GM21619 (cell line): ENCODE measurements around the gene METTL9.
"Not testable (repeated sequence)": the region's sequence is repeated elsewhere in the genome, so short reads cannot be mapped to it uniquely, and the experiment has no call there.

Experiments
- ATAC-seq: cut with Tn5 transposase; IDR thresholded peaks from one replicate; pipeline ENCODE4 v1.9.1; 2021; ENCODE audit not compliant: unreplicated experiment

Gene METTL9

GRCh38 chr16:21656795-21657768 lies 57.7 kb downstream of the METTL9 start:
- no peak for ATAC-seq

- ATAC-seq, result no peak
Observed at GRCh38 chr16:21659124-21659523, 59.7 kb downstream of the METTL9 start.

- no peak for ATAC-seq
Observed at GRCh38 chr16:21663889-21664647, 64.7 kb downstream of the METTL9 start, which contains the start of gene OTOA. Gene OTOA, plus strand, starts transcription at chr16:21663968. Its CDS starts 14,547 bp downstream, at chr16:21678515.

DNA sequence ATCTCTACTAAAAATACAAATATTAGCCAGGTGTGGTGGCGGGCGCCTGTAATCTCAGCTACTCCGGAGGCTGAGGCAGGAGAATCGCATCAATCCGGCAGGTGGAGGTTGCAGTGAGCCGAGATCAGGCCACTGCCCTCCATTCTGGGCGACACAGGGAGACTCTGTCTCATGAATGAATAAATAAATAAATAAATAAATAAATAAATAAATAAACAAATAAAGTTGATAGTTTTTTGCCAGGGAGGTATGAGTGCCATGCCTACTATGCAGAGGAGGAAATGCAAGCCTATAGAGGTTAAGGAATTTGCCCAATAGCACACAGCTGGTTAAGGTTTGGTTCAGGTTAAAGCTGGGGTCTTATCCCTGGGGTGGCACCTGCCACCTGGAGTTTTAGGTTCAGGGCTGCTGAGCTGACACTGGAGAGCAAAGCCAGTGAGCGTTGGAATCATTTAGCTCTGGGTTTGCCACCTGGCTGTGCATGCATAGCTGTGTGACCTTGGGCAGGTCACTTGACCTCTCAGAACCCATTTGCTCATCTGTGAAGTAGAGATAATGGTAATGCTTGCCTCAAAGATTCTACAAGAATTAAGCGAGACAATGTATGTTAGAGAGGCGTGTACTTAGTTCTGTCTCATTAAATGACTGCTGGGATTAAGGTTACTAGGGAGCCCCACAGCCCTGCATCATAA lies 65.6 kb downstream of the METTL9 start:
- no peak for ATAC-seq

DNA sequence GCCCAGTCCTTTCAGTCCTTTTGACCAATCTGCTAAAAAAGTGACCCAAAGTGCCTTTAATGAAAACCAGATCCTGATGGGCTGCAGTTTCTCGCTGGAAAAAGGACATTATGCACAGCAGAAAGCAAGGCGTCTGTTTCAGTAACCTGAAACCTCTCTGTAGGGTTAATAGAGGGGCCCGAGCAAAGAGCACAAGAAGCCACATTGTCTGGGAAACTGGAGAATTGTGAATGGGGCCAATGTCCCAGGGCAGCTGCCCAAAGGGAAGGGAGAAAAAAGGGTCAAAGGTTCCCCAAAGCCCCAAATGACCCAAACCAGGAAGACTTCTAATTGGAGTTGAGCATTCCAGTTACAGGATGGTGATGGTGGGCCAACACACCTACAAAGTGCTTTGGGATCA lies 67.4 kb downstream of the METTL9 start:
- no peak for ATAC-seq

GRCh38 chr16:21667575-21667974 lies 68.2 kb downstream of the METTL9 start:
- no peak for ATAC-seq

DNA sequence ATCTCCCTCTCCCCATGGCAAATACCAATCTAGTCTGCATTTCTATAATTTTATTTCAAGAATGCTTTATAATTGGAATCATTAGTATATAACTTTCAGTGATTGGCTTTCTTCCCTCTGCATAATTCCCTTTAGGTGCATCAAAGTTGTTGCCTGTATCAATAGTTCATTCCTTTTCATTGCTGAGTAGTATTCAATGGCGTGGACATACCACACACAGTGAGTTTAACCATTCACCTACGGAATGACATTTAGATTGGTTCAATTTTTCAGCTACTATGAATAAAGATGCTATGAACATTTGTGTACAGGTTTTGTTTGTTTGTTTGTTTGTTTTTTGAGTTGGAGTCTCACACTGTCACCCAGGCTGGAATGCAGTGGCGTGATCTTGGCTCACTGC lies 74.1 kb downstream of the METTL9 start:
- no peak for ATAC-seq

DNA sequence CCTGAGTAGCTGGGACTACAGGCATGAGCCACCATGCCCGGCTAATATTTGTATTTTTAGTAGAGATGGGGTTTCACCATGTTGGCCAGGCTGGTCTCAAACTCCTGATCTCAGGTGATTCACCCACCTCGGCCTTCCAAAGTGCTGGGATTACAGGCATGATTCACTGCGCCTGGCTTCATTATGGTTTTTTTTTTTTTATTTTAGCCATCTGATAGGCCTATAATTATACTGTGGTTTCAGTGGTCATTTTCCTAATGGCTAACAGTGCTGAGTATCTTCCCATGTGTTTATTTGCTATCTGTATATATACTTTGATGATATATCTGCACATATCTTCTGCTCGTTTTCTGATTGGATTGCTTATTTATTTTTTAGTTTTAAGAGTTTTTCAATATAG lies 75.1 kb downstream of the METTL9 start:
- ATAC-seq, result not testable (repeated sequence)

- not testable (repeated sequence) for ATAC-seq
Observed at GRCh38 chr16:21680714-21681113, 81.3 kb downstream of the METTL9 start.

- ATAC-seq, result no peak
Observed at GRCh38 chr16:21683184-21683583, 83.8 kb downstream of the METTL9 start.

- no peak for ATAC-seq
Observed at GRCh38 chr16:21684199-21684598, 84.8 kb downstream of the METTL9 start.

DNA sequence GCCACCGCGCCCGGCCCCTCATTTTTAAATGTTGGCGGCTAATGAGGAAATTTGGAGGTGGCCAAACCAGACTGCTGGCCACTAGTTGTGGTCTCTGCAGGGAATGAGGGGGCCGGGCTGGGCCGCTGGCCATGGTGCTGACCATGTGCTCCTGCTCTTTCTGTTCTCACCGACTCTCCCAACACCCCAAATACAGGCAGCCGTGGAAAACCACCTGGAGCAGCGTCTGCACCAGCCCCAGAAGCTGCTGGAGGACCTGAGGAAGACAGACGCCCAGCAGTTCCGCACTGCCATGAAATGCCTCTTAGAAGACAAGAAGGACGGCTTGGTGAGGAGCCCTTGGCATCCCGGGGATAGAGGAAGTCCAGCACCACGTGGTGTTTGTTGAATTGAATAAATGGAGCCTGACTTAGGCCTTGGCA lies 85.7 kb downstream of the METTL9 start:
- no peak for ATAC-seq

DNA sequence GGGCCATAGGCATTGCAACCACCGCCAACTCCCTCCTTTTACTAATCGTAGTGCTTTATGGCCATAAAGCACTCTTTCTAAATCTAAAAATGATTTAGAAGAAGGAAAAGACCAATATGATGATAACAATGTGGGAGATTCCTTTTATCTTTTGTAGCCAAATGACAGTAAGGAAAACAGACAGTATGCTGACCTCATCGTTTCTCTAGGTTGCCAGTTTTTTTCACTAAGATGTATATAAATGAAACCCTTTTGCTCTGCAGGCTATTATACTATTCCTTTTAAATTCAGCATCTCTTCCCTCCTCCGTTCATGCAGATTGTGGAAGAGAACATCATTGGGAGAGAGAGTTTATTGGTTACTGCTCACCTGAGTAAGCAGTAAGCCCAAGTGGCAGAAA lies 89.7 kb downstream of the METTL9 start:
- ATAC-seq, result no peak

DNA sequence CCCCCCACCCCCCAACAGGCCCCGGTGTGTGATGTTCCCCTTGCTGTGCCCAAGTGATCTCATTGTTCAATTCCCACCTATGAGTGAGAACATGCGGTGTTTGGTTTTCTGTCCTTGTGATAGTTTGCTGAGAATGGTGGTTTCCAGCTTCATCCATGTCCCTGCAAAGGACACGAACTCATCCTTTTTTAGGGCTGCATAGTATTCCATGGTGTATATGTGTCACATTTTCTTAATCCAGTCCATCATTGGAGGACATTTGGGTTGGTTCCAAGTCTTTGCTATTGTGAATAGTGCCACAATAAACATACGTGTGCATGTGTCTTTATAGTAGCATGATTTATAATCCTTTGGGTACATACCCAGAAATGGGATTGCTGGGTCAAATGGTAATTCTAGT lies 91.6 kb downstream of the METTL9 start:
- not testable (repeated sequence) for ATAC-seq

GRCh38 chr16:21694609-21695008 lies 95.2 kb downstream of the METTL9 start:
- ATAC-seq, result no peak

DNA sequence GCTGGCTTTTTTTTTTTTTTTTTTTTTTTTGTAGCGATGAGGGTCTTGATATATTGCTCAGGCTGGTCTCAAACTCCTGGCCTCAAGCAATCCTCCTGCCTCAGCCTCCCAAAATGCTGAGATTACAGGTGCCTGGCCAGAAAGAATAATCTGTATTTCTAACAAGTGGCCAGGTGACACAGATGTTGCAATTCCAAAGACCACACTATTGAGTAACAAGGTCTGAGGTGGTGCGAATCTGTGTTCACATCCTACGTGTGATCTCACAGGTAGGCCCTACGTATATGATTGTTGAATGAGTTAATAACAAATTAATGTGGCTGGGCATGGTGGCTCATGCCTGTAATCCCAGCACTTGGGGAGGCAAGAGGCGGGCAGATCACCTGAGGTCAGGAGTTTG lies 97.7 kb downstream of the METTL9 start:
- no peak for ATAC-seq

DNA sequence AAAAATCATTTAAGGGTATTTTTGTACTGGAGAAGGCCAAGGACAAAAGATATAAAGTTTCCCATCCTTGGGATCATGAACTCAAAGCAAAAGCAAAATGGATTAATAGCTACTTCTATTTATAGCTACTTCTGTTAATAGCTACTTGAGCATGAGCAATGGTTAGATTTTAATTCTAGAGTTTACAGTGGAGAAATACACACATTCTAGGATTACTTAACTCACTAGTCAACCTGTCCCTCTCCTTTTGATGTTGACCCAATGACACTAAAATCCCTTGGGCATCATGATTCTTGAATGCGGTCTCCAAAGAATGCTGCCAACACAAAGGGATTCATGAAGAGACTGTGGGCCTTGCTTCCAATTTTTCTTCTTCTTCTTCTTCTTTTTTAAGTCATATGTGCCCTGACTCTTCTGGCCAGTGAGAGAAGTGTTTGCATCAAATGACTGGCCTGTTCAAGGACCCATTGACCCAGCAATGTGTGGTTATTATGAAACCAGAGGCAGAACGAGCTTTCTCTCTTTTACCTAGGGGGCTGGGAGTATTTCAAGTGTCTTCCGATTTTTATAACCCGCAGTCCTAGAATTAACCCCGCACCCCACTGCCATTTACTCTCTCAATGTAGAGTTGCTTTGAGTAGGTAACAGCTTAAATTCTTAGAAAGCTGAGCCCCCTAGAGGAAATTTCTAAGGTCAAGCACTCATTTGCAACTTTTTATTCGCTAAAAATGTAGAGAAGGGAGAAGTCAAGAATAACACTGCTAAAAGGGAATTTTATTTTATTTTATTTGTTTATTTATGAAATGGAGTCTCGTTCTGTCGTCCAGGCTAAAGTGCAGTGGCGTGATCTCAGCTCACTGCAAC lies 99.0 kb downstream of the METTL9 start:
- ATAC-seq, result no peak

DNA sequence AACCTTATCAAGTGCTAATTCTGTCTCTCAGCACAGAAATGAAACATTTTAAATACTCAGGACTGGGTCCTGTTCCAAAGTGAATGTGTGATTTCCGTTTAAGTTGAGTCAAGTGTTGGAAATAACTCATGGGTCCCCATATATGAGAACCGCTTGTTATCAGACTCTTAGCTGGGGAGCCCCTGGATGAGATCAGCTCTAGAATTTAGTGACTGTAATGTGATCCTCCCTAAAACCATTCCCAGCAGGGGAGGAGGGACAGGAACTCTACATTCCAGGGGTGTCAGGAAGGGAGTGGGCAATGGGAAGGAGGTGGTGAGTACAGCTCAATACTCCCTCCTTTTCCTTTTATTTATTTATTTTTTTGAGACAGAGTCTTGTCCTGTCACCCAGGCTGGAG lies 101.9 kb downstream of the METTL9 start:
- ATAC-seq, result no peak

DNA sequence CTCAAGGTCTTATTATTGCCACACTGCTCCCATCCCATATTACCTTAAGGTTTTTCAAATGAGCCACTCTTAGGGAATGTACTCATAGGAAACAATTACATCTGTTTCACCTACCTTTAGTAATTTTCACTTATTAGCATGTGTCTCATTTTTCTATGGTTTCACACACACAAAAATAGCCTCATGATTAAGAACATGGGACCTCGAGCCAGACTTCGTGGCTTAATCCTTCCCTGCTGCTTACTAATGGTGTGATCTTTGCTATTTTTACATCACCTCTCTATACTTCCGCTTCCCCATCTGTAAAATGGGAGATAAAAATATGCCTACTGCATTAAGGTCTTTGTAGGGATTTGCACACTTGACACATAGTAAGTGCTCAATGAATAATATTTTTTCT lies 102.9 kb downstream of the METTL9 start:
- ATAC-seq, result no peak

DNA sequence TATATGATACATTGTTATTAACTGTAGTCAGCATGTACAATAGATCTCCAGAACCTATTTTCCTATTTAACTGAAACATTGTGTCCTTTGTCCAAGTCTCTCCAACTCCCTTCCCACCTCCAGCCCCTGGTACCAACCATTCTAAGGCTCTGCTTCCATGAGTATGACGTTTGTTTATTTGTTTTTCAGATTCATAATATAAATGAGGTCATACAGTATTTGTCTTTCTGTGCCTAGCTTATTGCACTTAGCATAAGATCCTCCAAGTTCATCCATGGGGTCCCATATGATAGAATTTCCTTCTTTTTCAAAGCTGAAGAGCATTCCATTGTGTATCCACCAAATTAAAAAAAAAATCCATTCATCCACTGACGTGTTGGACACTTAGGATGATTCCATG lies 103.8 kb downstream of the METTL9 start:
- ATAC-seq, result no peak
